ENCODE measurements around the gene PRMT9. TPM values are rescaled to one million over a fixed set of nuclear protein-coding genes. Genes with fewer than 3 reads are reported as not detected.

The PRMT9 gene
- 10 to 100 TPM in 3 of 4 donors, 1 to 10 TPM in 1; 3.5 to 63.3 (median 25.6) TPM for total RNA-seq

- Histone ChIP-seq H3K36me3 (no peaks in the 10 kb centered on the region), H3K4me3 (peak within 1 kb of the TSS; percentile 74 to 82), H3K4me1 (peaks cover 0 to 7% of the 10 kb centered on the region in 2 donors), H3K27me3 (no peaks in the 10 kb centered on the region), H3K9me3 (no peaks in the 10 kb centered on the region), H3K27ac (peak within 1 kb of the TSS; percentile 85 to 91)
- intact Hi-C loops (cut with DNase I; ENCODE audit: low total_unique reads), result no loop called here
- peak; percentile 86 to 91 for DNase-seq
- peak; percentile 87 to 89 for TF ChIP-seq POLR2A (IDR thresholded peaks at IDR 0.05)
- TF ChIP-seq CTCF (IDR thresholded peaks at IDR 0.05), result no peak
Observed at GRCh38 chr4:147683717-147684700, at the start of gene PRMT9. PRMT9 (minus strand) TSS chr4:147684163; CDS start chr4:147683987, 176 bp downstream.

- H3K9me3 ChIP-seq, result no peaks in the 10 kb centered on the region
- no peaks in the 10 kb centered on the region for H3K27me3 ChIP-seq
- intact Hi-C loops (cut with DNase I; ENCODE audit: low total_unique reads), result no loop called here
- DNase-seq, result peak; percentile 45 to 59
- peak overlapping the region; percentile 84 to 87 for H3K27ac ChIP-seq
- H3K4me1 ChIP-seq, result no peaks in the 10 kb centered on the region
- TF ChIP-seq POLR2A (IDR thresholded peaks at IDR 0.05) (no peak), CTCF (IDR thresholded peaks at IDR 0.05) (no peak)
- peak overlapping the region; percentile 51 to 91 for H3K4me3 ChIP-seq
- H3K36me3 ChIP-seq, result no peaks in the 10 kb centered on the region
Observed at GRCh38 chr4:147732518-147733235, 48.7 kb upstream of the PRMT9 start.

- peak; percentile 68 to 75 for DNase-seq
- Histone ChIP-seq H3K27me3 (no peaks in the 10 kb centered on the region), H3K36me3 (no peaks in the 10 kb centered on the region), H3K4me1 (no peaks in the 10 kb centered on the region), H3K27ac (peak within 1 kb of the TSS; percentile 84 to 87), H3K9me3 (no peaks in the 10 kb centered on the region), H3K4me3 (peak within 1 kb of the TSS; percentile 51 to 91)
- intact Hi-C loops (cut with DNase I; ENCODE audit: low total_unique reads), result loop anchor here (2.0 kb wide), 1 partner anchor 23 kb away; no protein-coding TSS in a partner anchor
- TF ChIP-seq POLR2A (IDR thresholded peaks at IDR 0.05) (peak; percentile 21 to 70), CTCF (IDR thresholded peaks at IDR 0.05) (no peak)
Observed at GRCh38 chr4:147731580-147732517, 47.9 kb upstream of the PRMT9 start, which contains the start of gene ARHGAP10. ARHGAP10 (plus strand) TSS chr4:147732088; CDS start chr4:147732302, 214 bp downstream.

GRCh38 chr4:147730333-147730732 lies 46.4 kb upstream of the PRMT9 start:
- no peak for DNase-seq
- intact Hi-C loops (cut with DNase I; ENCODE audit: low total_unique reads), result loop anchor here (2.0 kb wide), 1 partner anchor 22 kb away; no protein-coding TSS in a partner anchor

More at GRCh38 chr4:147730333-147730732, 46.4 kb upstream of the PRMT9 start:
- Histone ChIP-seq H3K36me3 (no peaks in the 10 kb centered on the region), H3K27me3 (no peaks in the 10 kb centered on the region), H3K27ac (no peak overlapping the region), H3K9me3 (no peaks in the 10 kb centered on the region), H3K4me1 (no peaks in the 10 kb centered on the region), H3K4me3 (no peak overlapping the region)
- no peak for TF ChIP-seq POLR2A (IDR thresholded peaks at IDR 0.05)
- no peak for TF ChIP-seq CTCF (IDR thresholded peaks at IDR 0.05)
